Suprapubic skin (tissue), 4 donors: ENCODE measurements around the gene ROPN1.

ENCODE experiments used
- EP300 ChIP-seq: sonication (generic); formaldehyde crosslinking; IDR thresholded peaks from one replicate; pipeline ENCODE4 v1.6.1; 2017; ENCODE audit warnings: antibody characterized with exemption
- POLR2A ChIP-seq, 2 donors: fragments of 450-650 bp; IDR thresholded peaks; one replicate each; pipeline ENCODE4 v1.6.1; 2017; ENCODE audit warnings: antibody characterized with exemption in 2 of 2, mild to moderate bottlenecking in 2 of 2, moderate library complexity in 2 of 2
- POLR2AphosphoS5 ChIP-seq, 3 donors: sonication (generic); formaldehyde crosslinking; IDR thresholded peaks; one replicate each; pipeline ENCODE4 v1.6.1; 2017; ENCODE audit warnings: antibody characterized with exemption in 3 of 3
- TF ChIP-seq, protein P1 (sequence below), 2 donors: fragments of 200-600 bp in 1 of 2; fragments of 450-650 bp in 1 of 2; sonication (generic) in 1 of 2; IDR thresholded peaks; one replicate each; pipeline ENCODE4 v1.5.1; 2016 to 2019; ENCODE audit warnings: antibody characterized with exemption in 2 of 2, mild to moderate bottlenecking in 1 of 2, moderate library complexity in 1 of 2

DNA sequence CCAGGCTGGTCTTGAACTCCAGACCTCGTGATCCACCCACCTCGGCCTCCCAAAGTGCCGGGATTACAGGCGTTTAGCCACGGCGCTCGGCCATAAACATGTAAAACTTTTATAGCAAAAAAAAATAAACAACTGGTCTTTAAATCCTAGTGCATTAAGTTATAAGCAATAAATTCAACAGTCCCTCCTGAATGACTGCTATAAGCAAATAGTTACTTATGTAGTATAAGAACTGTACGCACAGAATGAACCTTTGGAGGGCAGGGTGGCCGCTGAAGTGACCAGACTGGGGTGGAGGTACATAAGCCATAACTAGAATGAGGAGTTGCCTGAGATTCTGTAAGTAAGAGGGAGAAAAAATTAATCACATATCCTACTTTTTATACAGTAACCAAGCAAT is 43.5 kb downstream of the ROPN1 start:
- TF ChIP-seq, protein P1, sequence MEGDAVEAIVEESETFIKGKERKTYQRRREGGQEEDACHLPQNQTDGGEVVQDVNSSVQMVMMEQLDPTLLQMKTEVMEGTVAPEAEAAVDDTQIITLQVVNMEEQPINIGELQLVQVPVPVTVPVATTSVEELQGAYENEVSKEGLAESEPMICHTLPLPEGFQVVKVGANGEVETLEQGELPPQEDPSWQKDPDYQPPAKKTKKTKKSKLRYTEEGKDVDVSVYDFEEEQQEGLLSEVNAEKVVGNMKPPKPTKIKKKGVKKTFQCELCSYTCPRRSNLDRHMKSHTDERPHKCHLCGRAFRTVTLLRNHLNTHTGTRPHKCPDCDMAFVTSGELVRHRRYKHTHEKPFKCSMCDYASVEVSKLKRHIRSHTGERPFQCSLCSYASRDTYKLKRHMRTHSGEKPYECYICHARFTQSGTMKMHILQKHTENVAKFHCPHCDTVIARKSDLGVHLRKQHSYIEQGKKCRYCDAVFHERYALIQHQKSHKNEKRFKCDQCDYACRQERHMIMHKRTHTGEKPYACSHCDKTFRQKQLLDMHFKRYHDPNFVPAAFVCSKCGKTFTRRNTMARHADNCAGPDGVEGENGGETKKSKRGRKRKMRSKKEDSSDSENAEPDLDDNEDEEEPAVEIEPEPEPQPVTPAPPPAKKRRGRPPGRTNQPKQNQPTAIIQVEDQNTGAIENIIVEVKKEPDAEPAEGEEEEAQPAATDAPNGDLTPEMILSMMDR (IDR thresholded peaks at IDR 0.05) = no peak
- no peak for TF ChIP-seq EP300
- no peak for TF ChIP-seq POLR2AphosphoS5 (IDR thresholded peaks at IDR 0.05)
- no peak for TF ChIP-seq POLR2A (IDR thresholded peaks at IDR 0.05)
